HL-60 (cell line): ENCODE measurements around the gene TSPEAR.

ENCODE experiments used
- DNase-seq, 2 experiments: peaks; one replicate each; pipeline ENCODE4 v3.0.0-alpha.2; 2010 to 2020; ENCODE audit warnings: low read depth in 1 of 2, low spot score in 1 of 2
- H3K27ac ChIP-seq: fragments of 250-450 bp; sonication (Bioruptor Pico); replicated peaks from 2 replicates; pipeline ENCODE4 v1.5.1; 2020; ENCODE audit warnings: mild to moderate bottlenecking, moderate library complexity
- H3K27me3 ChIP-seq: fragments of 250-450 bp; sonication (Bioruptor Pico); 2 replicates; pipeline ENCODE4 v1.5.1; 2021; ENCODE audit warnings: mild to moderate bottlenecking, moderate library complexity; ENCODE audit not compliant: insufficient read depth, poor library complexity, severe bottlenecking
- H3K4me3 ChIP-seq: replicated peaks from 2 replicates; pipeline ENCODE4 v1.5.1; 2011; ENCODE audit warnings: mild to moderate bottlenecking, control low read depth, low read length; ENCODE audit not compliant: insufficient read depth
- GABPA ChIP-seq: IDR thresholded peaks from 2 replicates; pipeline ENCODE4 v1.6.1; 2012; ENCODE audit warnings: low read depth
- POLR2AphosphoS5 ChIP-seq: IDR thresholded peaks from 2 replicates; pipeline ENCODE4 v1.6.1; 2012; ENCODE audit warnings: low read depth
- SPI1 ChIP-seq: IDR thresholded peaks from 2 replicates; pipeline ENCODE4 v1.6.1; 2012; ENCODE audit warnings: low read depth, mild to moderate bottlenecking, borderline replicate concordance
- TF ChIP-seq, protein P1 (sequence below): IDR thresholded peaks from one replicate; pipeline ENCODE4 v1.5.1; 2011; ENCODE audit warnings: low read length, control low read depth, inconsistent platforms; ENCODE audit not compliant: insufficient read depth
- TF ChIP-seq, protein P2 (sequence below): IDR thresholded peaks from 2 replicates; pipeline ENCODE4 v1.6.1; 2012; ENCODE audit warnings: low read depth; ENCODE audit not compliant: insufficient replicate concordance

TSPEAR gene

DNA sequence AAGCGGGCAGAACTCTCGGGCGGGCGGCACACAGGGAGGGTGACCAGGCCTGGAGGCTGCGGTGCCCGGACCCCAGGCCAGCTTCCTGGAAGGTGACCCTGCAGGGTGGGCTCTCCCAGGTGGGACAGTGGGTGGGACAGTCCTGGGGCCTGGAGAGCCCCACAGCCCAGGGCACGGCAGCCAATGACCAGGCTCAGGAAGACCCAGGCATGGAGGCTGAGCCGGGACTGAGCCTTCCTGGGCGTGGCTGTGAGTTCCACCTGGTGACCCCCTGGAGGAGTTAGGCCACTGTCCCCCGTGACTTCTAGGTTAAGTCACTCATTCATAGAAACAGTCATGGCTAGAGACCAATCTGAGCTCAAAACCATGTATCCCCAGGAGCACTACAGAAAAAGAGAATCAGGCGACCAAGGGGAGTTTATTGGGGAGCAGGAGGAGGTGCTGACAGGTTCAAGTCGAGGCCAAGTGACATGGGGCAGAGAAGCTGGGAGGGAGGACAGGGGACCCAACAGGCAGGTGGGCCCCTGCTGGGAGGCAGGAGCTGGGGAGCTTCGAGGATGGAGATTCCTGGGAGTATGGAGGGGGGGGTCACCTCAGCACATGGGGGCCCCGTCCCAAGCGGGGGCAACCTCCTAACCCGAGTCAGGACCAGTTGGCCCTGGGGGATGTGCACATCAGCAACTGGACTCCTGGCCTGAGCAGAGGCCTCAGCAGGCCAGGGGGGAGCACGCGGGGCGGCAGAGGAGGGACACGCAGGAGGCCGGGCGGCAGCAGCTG, 132.1 kb downstream of the TSPEAR start:
- H3K4me3 ChIP-seq: no peak overlapping the region
- no peak for DNase-seq
- TF ChIP-seq POLR2AphosphoS5 (no peak), GABPA (no peak), SPI1 (no peak)
- TF ChIP-seq, protein P1, sequence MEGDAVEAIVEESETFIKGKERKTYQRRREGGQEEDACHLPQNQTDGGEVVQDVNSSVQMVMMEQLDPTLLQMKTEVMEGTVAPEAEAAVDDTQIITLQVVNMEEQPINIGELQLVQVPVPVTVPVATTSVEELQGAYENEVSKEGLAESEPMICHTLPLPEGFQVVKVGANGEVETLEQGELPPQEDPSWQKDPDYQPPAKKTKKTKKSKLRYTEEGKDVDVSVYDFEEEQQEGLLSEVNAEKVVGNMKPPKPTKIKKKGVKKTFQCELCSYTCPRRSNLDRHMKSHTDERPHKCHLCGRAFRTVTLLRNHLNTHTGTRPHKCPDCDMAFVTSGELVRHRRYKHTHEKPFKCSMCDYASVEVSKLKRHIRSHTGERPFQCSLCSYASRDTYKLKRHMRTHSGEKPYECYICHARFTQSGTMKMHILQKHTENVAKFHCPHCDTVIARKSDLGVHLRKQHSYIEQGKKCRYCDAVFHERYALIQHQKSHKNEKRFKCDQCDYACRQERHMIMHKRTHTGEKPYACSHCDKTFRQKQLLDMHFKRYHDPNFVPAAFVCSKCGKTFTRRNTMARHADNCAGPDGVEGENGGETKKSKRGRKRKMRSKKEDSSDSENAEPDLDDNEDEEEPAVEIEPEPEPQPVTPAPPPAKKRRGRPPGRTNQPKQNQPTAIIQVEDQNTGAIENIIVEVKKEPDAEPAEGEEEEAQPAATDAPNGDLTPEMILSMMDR: no peak
- TF ChIP-seq, protein P2, sequence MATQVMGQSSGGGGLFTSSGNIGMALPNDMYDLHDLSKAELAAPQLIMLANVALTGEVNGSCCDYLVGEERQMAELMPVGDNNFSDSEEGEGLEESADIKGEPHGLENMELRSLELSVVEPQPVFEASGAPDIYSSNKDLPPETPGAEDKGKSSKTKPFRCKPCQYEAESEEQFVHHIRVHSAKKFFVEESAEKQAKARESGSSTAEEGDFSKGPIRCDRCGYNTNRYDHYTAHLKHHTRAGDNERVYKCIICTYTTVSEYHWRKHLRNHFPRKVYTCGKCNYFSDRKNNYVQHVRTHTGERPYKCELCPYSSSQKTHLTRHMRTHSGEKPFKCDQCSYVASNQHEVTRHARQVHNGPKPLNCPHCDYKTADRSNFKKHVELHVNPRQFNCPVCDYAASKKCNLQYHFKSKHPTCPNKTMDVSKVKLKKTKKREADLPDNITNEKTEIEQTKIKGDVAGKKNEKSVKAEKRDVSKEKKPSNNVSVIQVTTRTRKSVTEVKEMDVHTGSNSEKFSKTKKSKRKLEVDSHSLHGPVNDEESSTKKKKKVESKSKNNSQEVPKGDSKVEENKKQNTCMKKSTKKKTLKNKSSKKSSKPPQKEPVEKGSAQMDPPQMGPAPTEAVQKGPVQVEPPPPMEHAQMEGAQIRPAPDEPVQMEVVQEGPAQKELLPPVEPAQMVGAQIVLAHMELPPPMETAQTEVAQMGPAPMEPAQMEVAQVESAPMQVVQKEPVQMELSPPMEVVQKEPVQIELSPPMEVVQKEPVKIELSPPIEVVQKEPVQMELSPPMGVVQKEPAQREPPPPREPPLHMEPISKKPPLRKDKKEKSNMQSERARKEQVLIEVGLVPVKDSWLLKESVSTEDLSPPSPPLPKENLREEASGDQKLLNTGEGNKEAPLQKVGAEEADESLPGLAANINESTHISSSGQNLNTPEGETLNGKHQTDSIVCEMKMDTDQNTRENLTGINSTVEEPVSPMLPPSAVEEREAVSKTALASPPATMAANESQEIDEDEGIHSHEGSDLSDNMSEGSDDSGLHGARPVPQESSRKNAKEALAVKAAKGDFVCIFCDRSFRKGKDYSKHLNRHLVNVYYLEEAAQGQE: no peak
- H3K27me3 ChIP-seq: no peaks in the 10 kb centered on the region
- H3K27ac ChIP-seq: no peak overlapping the region

DNA sequence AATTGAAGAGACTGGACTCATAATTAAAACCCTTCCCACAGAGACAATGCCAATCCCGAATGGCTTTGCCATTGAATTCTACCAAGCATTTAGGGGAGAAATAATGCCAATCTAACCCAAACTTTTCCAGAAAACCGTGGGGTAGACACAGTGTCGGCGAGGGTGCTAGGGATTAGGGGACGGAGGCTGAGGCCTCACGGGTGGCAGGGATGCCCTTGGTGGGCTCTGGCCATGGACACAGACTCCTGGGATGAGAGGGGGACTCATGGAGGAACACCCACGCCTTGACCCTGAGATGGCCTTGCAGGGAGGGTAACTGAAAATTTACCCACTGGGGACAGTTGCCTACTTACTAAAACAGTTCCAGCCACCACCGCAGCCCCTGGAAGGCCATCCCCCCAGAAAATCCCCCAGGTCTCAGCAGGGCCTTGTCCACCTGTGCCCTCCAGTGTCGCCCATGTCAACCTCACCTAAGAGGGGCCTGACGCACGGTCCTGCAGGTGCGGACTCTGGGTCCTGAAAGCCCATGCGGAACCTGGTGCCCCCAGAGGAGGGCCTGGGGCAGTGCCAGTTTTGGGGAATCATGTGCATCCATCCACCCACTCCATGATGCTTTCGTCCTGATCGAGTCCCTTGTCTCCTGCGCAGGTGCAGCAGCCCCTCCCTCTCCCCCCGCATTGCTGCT, 132.9 kb downstream of the TSPEAR start:
- no peaks in the 10 kb centered on the region for H3K27me3 ChIP-seq
- TF ChIP-seq POLR2AphosphoS5 (no peak), SPI1 (no peak)

DNA sequence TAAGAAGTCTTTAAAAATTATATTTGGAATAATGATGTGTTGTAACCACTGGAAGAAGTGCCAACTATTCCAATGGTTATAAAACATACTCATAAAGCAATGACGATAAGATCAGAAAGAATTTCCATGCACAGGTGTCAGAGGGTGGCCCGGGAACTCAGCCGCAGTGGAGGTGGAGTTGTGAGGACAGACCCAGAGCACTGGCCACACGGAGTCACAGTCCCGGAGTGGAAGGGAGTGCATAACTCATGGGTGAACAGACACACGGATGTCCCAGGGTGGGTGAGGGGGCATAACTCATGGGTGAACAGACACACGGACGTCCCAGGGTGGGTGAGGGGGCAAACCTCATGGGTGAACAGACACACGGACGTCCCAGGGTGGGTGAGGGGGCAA, 135.3 kb downstream of the TSPEAR start:
- TF ChIP-seq POLR2AphosphoS5 (no peak), SPI1 (no peak)
- TF ChIP-seq, protein P2: no peak
- Histone ChIP-seq H3K4me3 (no peak overlapping the region), H3K27ac (no peak overlapping the region), H3K27me3 (no peaks in the 10 kb centered on the region)
- no peak for DNase-seq

More for the DNA sequence above, 132.9 kb downstream of the TSPEAR start:
- H3K27ac ChIP-seq: no peak overlapping the region
- no peak for DNase-seq
- no peak overlapping the region for H3K4me3 ChIP-seq

DNA sequence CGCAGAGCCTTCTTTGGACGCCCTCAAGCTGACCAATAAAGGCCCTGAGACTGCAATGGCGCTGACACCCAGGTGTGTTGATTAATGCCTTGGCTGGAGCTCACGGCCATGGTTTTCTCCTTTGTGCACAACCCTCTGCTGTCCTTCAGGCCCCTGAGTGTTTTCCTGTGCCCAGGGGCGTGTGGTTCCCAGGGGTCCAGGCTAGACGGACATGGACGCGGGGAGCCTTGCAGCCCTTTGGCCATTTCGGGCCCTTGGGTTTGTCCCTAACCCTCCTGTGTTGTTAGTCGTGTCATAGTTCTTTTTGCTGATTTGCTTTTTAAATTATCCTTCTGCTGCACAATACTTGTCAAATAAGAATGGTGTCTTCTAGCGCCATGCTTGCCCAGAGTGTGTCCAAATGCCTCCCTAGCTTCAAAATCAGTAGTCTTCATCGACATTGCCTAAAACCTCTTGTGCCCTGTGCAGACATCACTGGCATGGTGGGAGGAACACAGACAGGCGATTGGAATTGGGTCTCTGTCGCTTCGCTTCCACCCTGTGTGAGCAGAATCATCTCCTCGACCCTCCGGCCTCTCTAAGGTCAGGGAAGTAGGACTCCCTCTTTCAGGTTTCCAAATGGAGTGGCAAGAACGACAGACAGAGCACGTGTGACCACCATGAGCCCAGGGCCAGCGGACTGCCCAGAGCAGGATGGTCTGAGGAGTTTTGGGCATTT, 135.9 kb downstream of the TSPEAR start:
- DNase-seq: no peak
- no peaks in the 10 kb centered on the region for H3K27me3 ChIP-seq
- H3K27ac ChIP-seq: no peak overlapping the region
- TF ChIP-seq POLR2AphosphoS5: no peak
- no peak overlapping the region for H3K4me3 ChIP-seq

DNA sequence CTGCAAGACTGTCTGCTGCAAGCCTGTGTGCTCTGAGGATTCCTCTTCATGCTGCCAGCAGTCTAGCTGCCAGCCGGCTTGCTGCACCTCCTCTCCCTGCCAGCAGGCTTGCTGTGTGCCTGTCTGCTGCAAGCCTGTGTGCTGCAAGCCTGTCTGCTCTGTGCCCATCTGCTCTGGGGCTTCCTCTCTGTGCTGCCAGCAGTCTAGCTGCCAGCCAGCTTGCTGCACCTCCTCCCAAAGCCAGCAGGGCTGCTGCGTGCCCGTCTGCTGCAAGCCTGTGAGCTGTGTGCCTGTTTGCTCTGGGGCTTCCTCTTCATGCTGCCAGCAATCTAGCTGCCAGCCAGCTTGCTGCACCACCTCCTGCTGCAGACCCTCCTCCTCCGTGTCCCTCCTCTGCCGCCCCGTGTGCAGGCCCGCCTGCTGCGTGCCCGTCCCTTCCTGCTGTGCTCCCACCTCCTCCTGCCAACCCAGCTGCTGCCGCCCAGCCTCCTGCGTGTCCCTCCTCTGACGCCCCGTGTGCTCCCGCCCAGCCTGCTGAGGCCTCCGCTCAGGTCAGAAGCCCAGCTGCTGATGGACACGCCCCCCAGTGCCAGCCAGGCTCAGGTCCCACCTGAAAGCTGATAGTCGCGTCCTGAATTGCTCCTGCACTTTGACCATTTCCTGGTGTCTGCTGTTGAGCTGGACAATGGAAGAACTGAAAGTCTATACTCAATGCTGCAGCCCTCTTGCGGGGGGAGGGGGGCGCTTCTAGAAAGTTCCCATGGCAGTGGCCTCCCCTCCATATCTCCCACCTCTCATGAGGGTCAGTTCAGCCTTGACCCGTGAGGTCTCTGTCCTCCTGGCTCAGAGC, 136.7 kb downstream of the TSPEAR start:
- H3K27me3 ChIP-seq: no peaks in the 10 kb centered on the region
- TF ChIP-seq SPI1 (no peak), GABPA (no peak), POLR2AphosphoS5 (no peak)
- TF ChIP-seq, protein P2: no peak
- TF ChIP-seq, protein P1: no peak
- DNase-seq: no peak
- H3K4me3 ChIP-seq: no peak overlapping the region
- no peak overlapping the region for H3K27ac ChIP-seq
